Activated CD4-positive, alpha-beta T cell treated with anti-CD3 and anti-CD28 coated beads, Interleukin-2, amount 10 ng/mL, durations not matched to agents 24 days and 14 days (primary cell): ENCODE results near the gene OTUD4. TPM values are rescaled to one million over a fixed set of nuclear protein-coding genes. Genes with fewer than 3 reads are reported as not detected.
"Not testable (repeated sequence)": the region's sequence is repeated elsewhere in the genome, so short reads cannot be mapped to it uniquely, and the experiment has no call there.

Experiments
- DNase-seq: peaks from one replicate; pipeline ENCODE4 v3.0.0; 2022
- H3K27ac Mint-ChIP-seq: one replicate; pipeline ENCODE4 v1.8.0; 2022; ENCODE audit warnings: mild to moderate bottlenecking, mixed read lengths
- H3K27me3 Mint-ChIP-seq: one replicate; pipeline ENCODE4 v1.8.0; 2022; ENCODE audit warnings: mixed read lengths
- H3K36me3 Mint-ChIP-seq: one replicate; pipeline ENCODE4 v1.8.0; 2022; ENCODE audit warnings: low read depth, mild to moderate bottlenecking, mixed read lengths
- H3K4me1 Mint-ChIP-seq: one replicate; pipeline ENCODE4 v1.8.0; 2021; ENCODE audit warnings: mixed read lengths
- H3K4me3 Mint-ChIP-seq: one replicate; pipeline ENCODE4 v1.8.0; 2022; ENCODE audit warnings: mild to moderate bottlenecking, moderate library complexity, mixed read lengths
- H3K9me3 Mint-ChIP-seq: one replicate; pipeline ENCODE4 v1.8.0; 2021; ENCODE audit warnings: mixed read lengths
- intact Hi-C: fragments of 100-400 bp; cut with micrococcal nuclease; formaldehyde crosslinking; loops from one replicate; pipeline ENCODE4 v1.15.1; 2023
- total RNA-seq: library from RNA; stranded (reverse); gene quantifications from 2 replicates; pipeline ENCODE4 v1.2.3, GENCODE V29; 2022

Gene OTUD4
- total RNA-seq, 1 donor from 2014 or later, result 86.4 TPM

DNA sequence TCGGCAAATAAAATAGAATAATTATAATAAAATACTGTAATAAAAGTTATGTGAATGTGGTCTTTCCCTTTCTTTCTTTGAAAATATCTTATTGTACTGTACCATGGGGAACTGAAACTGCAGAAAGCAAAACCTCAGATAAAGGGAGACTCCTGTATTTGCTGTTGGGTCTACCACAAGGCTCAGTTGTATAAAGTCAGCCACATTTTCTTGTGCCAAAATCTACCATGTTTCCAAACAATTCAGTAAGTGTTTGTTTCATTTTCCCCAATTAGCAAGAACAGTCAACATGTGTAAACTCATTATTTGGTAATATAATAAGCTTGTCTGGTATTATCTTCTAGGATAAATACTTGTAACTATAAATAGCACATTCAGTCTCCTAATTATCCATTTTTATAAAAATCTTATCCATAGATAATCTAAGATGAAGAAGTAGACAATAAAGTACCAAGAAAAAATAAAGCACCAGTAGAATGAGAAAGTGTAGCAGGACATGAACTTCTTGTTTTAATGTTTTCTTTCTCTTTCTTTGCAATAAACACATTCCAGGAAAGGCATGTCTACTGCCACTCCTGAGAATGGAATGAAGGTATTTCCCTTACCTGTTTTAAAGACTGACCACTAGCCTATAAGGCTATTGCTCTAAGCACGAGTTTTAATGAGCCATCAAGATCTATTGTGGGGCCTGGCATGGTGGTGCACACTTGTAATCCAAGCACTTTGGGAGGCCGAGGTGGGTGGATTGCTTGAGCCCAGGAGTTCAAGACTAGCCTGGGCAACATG, 15.0 kb upstream of the OTUD4 start:
- peaks cover 15% of the 10 kb centered on the region for H3K27me3 Mint-ChIP-seq
- DNase-seq, result no peak
- no peak overlapping the region for H3K27ac Mint-ChIP-seq
- H3K36me3 Mint-ChIP-seq, result no peaks in the 10 kb centered on the region
- H3K4me3 Mint-ChIP-seq, result no peak overlapping the region
- intact Hi-C loops, result no loop called here
- no peaks in the 10 kb centered on the region for H3K9me3 Mint-ChIP-seq
- H3K4me1 Mint-ChIP-seq, result no peaks in the 10 kb centered on the region

DNA sequence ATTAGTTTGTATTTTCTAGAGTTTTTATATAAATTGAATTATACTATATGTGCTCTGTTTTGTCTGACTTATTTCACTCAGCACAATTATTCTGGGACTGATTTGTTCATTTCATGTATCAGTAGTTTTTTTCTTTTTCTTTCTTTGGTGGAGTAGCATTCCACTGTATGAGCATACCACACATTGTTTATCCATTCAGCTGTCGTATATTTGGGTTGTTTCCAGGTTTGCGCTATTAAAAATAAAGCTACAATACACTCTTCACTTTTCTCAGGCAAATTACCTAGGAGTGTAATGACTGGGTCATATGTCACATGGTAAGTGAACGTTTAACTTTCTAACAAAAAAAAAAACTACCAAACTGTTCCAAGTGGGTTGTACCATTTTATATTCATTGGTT, 9.6 kb upstream of the OTUD4 start:
- no peak overlapping the region for H3K4me3 Mint-ChIP-seq
- H3K36me3 Mint-ChIP-seq, result no peaks in the 10 kb centered on the region

DNA sequence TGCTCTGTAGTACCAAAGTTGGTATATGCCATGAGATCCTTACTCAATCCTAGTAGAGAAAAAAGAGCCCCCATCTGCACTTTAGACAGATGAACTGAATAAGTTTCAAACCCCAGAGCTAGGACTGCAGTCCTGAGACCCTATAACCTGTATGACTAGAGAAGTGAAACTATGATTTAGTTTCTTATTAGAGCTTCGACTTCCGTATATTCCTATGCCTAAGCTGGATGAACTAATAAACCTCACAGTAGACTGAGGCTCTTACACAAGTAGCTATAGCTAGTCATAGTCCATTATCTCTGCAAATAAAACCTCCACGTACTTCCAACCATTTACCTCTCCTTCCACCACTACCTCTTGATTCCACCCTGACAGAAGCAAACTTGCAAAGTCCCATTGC, 6.3 kb upstream of the OTUD4 start:
- Mint-ChIP-seq H3K9me3 (no peaks in the 10 kb centered on the region), H3K36me3 (no peaks in the 10 kb centered on the region), H3K4me1 (peaks cover 5% of the 10 kb centered on the region), H3K27ac (no peak overlapping the region), H3K27me3 (peaks cover 18% of the 10 kb centered on the region), H3K4me3 (no peak overlapping the region)
- intact Hi-C loops, result loop anchor here (10.0 kb wide), 1 partner anchor 1012 kb away; no protein-coding TSS in a partner anchor
- DNase-seq, result no peak

More for the DNA sequence above, 9.6 kb upstream of the OTUD4 start:
- DNase-seq, result no peak
- intact Hi-C loops, result loop anchor here (10.0 kb wide), 1 partner anchor 1015 kb away; no protein-coding TSS in a partner anchor
- no peaks in the 10 kb centered on the region for H3K4me1 Mint-ChIP-seq
- H3K27ac Mint-ChIP-seq, result no peak overlapping the region
- H3K9me3 Mint-ChIP-seq, result no peaks in the 10 kb centered on the region
- H3K27me3 Mint-ChIP-seq, result peaks cover 21% of the 10 kb centered on the region

DNA sequence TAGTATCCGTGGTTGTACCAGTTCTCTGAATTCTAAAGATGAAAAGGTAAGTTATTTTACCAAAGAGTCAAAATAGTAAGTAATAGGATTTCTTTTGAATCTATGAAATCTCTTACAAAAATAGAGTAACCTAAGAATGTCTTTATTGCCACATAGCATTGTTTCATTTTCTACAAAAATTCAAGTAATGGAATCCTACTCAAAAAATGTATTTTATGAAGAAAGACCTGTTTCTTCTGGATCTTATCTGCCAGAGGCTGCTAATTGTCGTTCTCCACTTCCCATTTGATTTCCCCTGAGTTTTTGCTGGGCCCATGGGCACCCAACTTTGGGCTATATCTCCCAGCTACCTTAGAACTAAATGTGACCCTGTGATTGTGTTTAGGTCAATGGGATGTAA, 3.2 kb upstream of the OTUD4 start:
- intact Hi-C loops, result loop anchor here (5.0 to 10.0 kb wide), 2 partner anchors 549 to 1009 kb away; no protein-coding TSS in a partner anchor
- Mint-ChIP-seq H3K27ac (no peak overlapping the region), H3K4me1 (peaks cover 12% of the 10 kb centered on the region), H3K27me3 (peaks cover 18% of the 10 kb centered on the region), H3K9me3 (no peaks in the 10 kb centered on the region), H3K36me3 (peaks cover 1% of the 10 kb centered on the region), H3K4me3 (no peak overlapping the region)
- no peak for DNase-seq

DNA sequence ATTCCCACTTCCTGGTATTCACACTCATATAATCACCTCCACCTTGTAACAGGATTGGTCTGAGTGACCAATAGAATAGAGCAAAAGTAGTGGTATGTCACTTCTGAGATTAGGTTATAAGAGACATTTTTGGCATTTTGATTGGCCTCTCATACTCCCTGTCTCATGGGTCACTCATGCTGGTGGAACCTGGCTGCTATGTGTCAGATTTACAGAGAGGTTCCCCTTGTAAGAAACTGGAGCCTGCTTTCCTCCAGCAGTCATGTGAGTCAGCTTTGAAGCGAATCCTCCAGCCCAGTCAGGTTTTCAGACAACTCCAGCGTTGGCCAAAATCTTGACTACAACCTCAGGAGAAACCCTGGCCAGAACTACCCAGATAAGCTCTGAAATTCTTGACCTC, 2.6 kb upstream of the OTUD4 start:
- Mint-ChIP-seq H3K4me1 (peaks cover 12% of the 10 kb centered on the region), H3K27ac (no peak overlapping the region)
- intact Hi-C loops, result loop anchor here (5.0 to 10.0 kb wide), 2 partner anchors 549 to 1008 kb away; no protein-coding TSS in a partner anchor

GRCh38 chr4:145182222-145182621, 1.8 kb upstream of the OTUD4 start:
- H3K27me3 Mint-ChIP-seq, result peaks cover 18% of the 10 kb centered on the region
- H3K36me3 Mint-ChIP-seq, result peaks cover 11% of the 10 kb centered on the region
- peaks cover 17% of the 10 kb centered on the region for H3K4me1 Mint-ChIP-seq
- intact Hi-C loops, result loop anchor here (5.0 to 10.0 kb wide), 2 partner anchors 550 to 1007 kb away; no protein-coding TSS in a partner anchor
- peak overlapping the region; percentile 62 for H3K4me3 Mint-ChIP-seq
- no peak for DNase-seq
- H3K27ac Mint-ChIP-seq, result peak overlapping the region; percentile 76
- H3K9me3 Mint-ChIP-seq, result no peaks in the 10 kb centered on the region

More for the DNA sequence above, 2.6 kb upstream of the OTUD4 start:
- Mint-ChIP-seq H3K4me3 (no peak overlapping the region), H3K9me3 (no peaks in the 10 kb centered on the region), H3K27me3 (peaks cover 18% of the 10 kb centered on the region), H3K36me3 (peaks cover 6% of the 10 kb centered on the region)
- DNase-seq, result no peak

- H3K27ac Mint-ChIP-seq, result peak overlapping the region; percentile 93
- DNase-seq, result no peak
- H3K9me3 Mint-ChIP-seq, result no peaks in the 10 kb centered on the region
- peaks cover 13% of the 10 kb centered on the region for H3K36me3 Mint-ChIP-seq
- H3K4me3 Mint-ChIP-seq, result peak overlapping the region; percentile 95
- peaks cover 20% of the 10 kb centered on the region for H3K4me1 Mint-ChIP-seq
- intact Hi-C loops, result loop anchor here (2.0 to 10.0 kb wide), 4 partner anchors 306 to 1006 kb away; no protein-coding TSS in a partner anchor
- H3K27me3 Mint-ChIP-seq, result peaks cover 7% of the 10 kb centered on the region
Observed at GRCh38 chr4:145181091-145181501, 707 bp upstream of the OTUD4 start.

- not testable (repeated sequence) for H3K9me3 Mint-ChIP-seq, DNase-seq, H3K27me3 Mint-ChIP-seq
- H3K4me1 Mint-ChIP-seq, result peaks cover 26% of the 10 kb centered on the region
- peak overlapping the region; percentile 97 for H3K27ac Mint-ChIP-seq
- peak overlapping the region; percentile 95 for H3K4me3 Mint-ChIP-seq
- H3K36me3 Mint-ChIP-seq, result peaks cover 18% of the 10 kb centered on the region
- intact Hi-C loops, result loop anchor here (1.0 to 10.0 kb wide), 10 partner anchors 49 to 1667 kb away; partner anchors contain the start of genes ABCE1, ANAPC10, MMAA and SMARCA5
Observed at GRCh38 chr4:145179861-145180297, 510 bp downstream of the OTUD4 start.

GRCh38 chr4:145179281-145179860, 1.0 kb downstream of the OTUD4 start:
- peaks cover 23% of the 10 kb centered on the region for H3K36me3 Mint-ChIP-seq
- DNase-seq, result peak; percentile 93
- H3K27ac Mint-ChIP-seq, result peak overlapping the region; percentile 92
- H3K4me1 Mint-ChIP-seq, result peaks cover 31% of the 10 kb centered on the region
- H3K27me3 Mint-ChIP-seq, result no peaks in the 10 kb centered on the region
- no peaks in the 10 kb centered on the region for H3K9me3 Mint-ChIP-seq
- peak overlapping the region; percentile 95 for H3K4me3 Mint-ChIP-seq
- intact Hi-C loops, result loop anchor here (1.0 to 10.0 kb wide), 3 partner anchors 49 to 1625 kb away; no protein-coding TSS in a partner anchor

DNA sequence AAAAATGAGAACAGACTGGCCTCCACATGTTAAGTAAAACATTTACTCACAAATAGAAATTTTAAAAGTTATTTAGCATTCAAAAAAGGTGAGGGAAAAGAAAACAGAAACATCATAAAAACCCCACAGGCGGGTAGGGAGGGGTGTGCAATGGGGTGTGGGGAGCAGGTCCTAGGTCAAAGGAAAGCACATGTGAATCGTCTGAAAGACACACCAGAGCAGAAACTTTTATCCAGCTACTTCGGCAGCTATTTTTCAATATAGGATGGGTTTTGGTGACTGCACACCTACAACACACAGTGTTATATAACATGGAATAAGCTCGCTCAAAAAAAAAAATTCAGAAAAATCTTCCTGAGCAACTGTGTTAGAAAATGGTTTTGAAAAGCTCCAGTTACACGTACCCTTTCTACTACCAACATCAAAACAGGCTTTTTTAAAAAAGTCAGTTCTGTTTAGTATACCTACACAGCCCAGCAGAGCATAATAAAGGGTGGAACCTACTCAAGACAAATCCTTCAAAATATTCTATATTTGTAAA, 1.6 kb downstream of the OTUD4 start:
- Mint-ChIP-seq H3K27me3 (no peaks in the 10 kb centered on the region), H3K27ac (peak overlapping the region; percentile 92), H3K4me1 (peaks cover 34% of the 10 kb centered on the region), H3K9me3 (no peaks in the 10 kb centered on the region), H3K36me3 (peaks cover 28% of the 10 kb centered on the region), H3K4me3 (peak overlapping the region; percentile 95)
- intact Hi-C loops, result loop anchor here (1.0 to 10.0 kb wide), 3 partner anchors 48 to 1624 kb away; no protein-coding TSS in a partner anchor
- DNase-seq, result peak; percentile 74

- peak; percentile 68 for DNase-seq
- H3K36me3 Mint-ChIP-seq, result peaks cover 33% of the 10 kb centered on the region
- peaks cover 37% of the 10 kb centered on the region for H3K4me1 Mint-ChIP-seq
- intact Hi-C loops, result loop anchor here (1.0 to 10.0 kb wide), 3 partner anchors 47 to 1623 kb away; no protein-coding TSS in a partner anchor
- H3K27ac Mint-ChIP-seq, result peak overlapping the region; percentile 92
- no peaks in the 10 kb centered on the region for H3K27me3 Mint-ChIP-seq
- peak overlapping the region; percentile 95 for H3K4me3 Mint-ChIP-seq
- no peaks in the 10 kb centered on the region for H3K9me3 Mint-ChIP-seq
Observed at GRCh38 chr4:145177906-145178538, 2.4 kb downstream of the OTUD4 start.

GRCh38 chr4:145177511-145177905, 2.9 kb downstream of the OTUD4 start:
- DNase-seq, result no peak
- H3K27me3 Mint-ChIP-seq, result no peaks in the 10 kb centered on the region
- peaks cover 40% of the 10 kb centered on the region for H3K4me1 Mint-ChIP-seq
- H3K9me3 Mint-ChIP-seq, result no peaks in the 10 kb centered on the region
- H3K36me3 Mint-ChIP-seq, result peaks cover 37% of the 10 kb centered on the region
- H3K4me3 Mint-ChIP-seq, result peak overlapping the region; percentile 95
- peak overlapping the region; percentile 92 for H3K27ac Mint-ChIP-seq
- intact Hi-C loops, result loop anchor here (1.0 to 10.0 kb wide), 2 partner anchors 651 to 1623 kb away; no protein-coding TSS in a partner anchor
